Activated CD4-positive, alpha-beta T cell treated with anti-CD3 and anti-CD28 coated beads, Interleukin-2, Interleukin-6, amounts not matched to agents 100 ng/mL and 50 ng/mL, durations not matched to agents 16 hours and 8 hours (primary cell): ENCODE results near the gene CHRM4.

Experiments
- DNase-seq: peaks from one replicate; pipeline ENCODE4 v3.0.0-alpha.2; 2020

The CHRM4 gene

DNA sequence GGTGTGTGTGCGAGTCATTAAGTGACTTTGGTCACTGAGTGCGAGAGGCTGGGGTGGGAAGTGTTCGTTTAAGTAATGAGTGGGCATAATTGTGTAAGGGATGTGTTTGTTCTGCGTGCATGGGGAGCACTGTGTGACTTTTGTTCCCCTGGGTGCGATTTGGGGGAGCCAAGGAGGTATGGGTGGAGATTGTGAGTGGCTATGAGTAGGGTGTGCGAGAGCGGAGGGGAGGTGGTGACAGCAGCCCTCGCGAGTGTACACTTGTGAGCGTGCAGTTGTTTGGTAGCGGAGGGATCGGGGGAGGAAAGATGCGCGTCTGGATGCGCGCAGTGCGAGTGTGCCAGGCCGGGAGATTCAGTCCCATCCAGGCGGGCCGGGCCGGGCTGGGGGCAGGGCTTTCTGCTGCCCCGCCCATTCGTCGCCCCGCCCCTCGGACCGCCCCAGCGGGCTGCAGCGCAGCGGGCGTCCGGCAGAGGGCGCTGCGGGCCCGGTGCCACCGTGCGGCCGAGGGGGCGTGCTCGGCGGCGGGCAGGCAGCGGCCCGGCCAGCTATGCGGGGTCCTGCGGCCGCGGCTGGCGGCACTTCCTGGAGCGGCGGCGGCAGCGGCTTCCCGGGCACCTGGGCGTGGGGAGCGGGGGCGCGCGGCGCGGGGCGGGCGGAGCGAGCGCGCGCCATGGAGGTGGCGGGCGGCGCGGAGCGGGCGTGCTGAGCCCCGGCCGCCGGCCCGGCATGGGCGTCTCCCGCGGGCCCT is 44.5 kb downstream of the CHRM4 start, which contains the start of gene DGKZ:
TSS of gene DGKZ (plus strand) at position 578 of the 751 bp plus-strand sequence. CDS start 197 bp downstream, outside the sequence.
- peak; percentile 93 for DNase-seq

- peak; percentile 50 for DNase-seq
Measured at GRCh38 chr11:46345881-46346484, 45.6 kb downstream of the CHRM4 start.

GRCh38 chr11:46345131-46345597 is 46.4 kb downstream of the CHRM4 start:
- no peak for DNase-seq

DNA sequence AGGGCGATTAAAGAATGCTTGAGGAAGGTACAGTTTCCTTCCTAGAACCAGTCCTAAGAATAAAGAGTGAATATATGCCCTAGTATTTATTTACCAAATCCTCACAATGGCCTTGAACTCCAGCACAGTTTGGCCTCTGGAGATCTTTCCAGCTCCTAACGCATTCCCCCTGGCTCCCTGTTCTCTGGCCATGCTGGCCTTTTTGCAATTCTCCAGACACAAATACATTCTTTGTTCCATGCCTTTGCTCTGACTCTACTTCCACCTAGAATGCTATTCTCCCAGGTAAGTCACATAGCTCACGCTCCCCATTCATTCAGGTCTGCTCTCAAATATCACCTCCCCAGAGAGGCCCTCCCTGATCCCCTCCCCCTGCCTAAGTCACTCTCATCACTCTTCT is 48.1 kb downstream of the CHRM4 start:
- DNase-seq = no peak

GRCh38 chr11:46342239-46342638 is 49.3 kb downstream of the CHRM4 start:
- DNase-seq = peak; percentile 30

DNA sequence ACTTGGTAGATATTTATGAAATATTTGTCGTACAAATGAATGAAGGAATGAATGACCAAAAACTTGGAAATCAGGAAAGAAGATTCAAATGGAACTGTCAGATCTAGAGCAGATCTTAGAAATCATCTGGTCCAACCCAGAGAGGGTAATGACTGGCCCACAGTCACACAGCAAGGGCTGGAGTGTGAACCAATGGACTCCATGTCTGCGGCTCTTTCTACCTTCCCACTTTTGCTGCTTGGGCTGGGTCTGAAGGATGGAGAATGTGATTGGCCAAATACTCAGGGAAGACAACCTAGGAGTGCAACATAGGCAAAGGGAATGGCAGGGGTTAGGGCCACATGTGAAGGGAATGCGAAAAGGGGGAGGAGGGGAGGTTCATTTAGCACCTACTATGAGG is 50.1 kb downstream of the CHRM4 start:
- no peak for DNase-seq

- DNase-seq = no peak
Measured at GRCh38 chr11:46339816-46340215, 51.8 kb downstream of the CHRM4 start.

DNA sequence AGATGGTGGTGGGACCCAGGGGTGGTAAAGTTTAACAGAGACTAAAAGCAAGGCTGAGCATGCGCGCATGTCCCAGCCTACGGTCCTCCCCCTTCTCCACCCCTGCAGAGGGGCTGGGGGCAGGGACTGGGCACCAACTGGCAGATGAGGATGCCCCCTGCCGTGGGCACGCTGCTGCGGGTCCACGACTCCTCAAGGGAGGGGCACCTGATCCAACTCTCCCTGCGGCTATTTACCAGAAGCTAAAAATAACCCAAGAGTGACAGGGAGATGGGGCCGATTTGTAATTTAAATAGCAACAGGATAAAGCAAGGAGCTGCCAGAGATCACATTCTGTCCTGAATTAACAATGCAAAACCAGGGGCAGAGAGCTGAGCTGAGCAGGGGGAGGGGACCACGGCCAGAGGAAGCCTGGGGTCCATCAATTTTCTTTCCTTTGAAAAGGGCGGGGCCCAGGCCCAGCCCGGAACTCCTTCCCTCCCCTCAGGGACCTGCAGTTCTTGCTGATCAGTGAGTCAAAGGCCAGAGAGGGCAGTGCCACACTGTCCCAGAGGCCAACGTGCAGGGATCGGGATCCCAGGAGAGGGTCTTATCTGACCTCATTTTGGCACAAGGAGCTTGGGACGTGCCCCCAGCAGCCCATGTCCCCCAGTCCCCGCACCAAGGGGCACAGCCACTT is 52.4 kb downstream of the CHRM4 start:
- DNase-seq = no peak

- no peak for DNase-seq
Measured at GRCh38 chr11:46338636-46338987, 53.0 kb downstream of the CHRM4 start.

GRCh38 chr11:46337626-46338345 is 53.8 kb downstream of the CHRM4 start:
- DNase-seq = no peak

- no peak for DNase-seq
Measured at GRCh38 chr11:46336563-46337180, 54.9 kb downstream of the CHRM4 start.

GRCh38 chr11:46335890-46336562 is 55.5 kb downstream of the CHRM4 start:
- DNase-seq = no peak

DNA sequence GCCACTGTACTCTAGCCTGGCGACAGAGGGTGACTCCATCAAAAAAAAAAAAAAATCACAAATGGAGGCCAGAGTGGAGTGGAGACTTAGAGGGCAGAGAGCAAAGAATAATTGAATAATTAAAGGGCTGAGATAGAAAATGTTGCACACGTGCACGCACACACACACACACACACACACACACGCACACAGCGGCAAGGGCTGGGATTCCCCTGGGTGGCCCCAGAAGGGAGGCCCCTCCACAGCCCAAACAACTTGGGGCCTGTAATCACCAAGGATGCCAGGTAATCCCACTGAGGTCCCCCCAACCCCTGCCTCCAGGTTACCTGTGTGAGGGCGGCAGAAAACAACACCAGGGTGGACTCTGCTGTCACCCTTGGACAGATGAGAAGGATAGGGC is 56.3 kb downstream of the CHRM4 start:
- no peak for DNase-seq

DNA sequence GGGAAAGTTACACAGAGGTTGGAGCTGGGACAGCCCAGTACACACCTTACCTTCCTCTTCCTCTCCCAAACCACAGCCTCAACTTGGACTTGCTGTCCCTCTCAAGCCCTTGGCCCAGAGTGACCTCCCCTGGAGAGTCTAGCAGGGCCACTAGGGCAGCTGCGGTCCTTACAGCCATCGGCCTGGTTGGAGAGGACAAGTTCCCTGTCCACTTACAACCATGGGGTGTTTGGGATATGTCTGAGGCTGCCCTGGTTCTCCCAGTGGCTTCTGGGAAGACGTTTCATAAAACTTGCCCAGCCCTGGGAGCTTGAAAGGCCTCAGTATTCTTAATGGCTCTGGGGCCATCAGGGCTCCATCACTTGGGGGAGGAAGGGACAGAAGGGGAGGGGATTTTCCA is 57.4 kb downstream of the CHRM4 start:
- DNase-seq = no peak
